K562 (cell line): ENCODE data around the gene URM1. TPM values are rescaled to one million over a fixed set of nuclear protein-coding genes. Genes with fewer than 3 reads are reported as not detected.

ENCODE experiments used
- ATAC-seq: fragments of 200-7000 bp; cut with Tn5 transposase; 3 replicates; pipeline ENCODE4 v1.9.1; 2020; ENCODE audit warnings: moderate library complexity
- BruUV-seq: library from RNA; stranded (reverse); fragments of 400-500 nt; replicated peaks from 2 replicates; lab custom pipeline; 2021; lab: Mats Ljungman, UMichigan
- CTCF ChIA-PET: fragments of 300-600 bp; formaldehyde crosslinking; extraction: SDS; loops from one replicate; lab custom pipeline; 2021; ENCODE audit warnings: low intra/inter-chr PET ratio; lab: Yijun Ruan, JAX
- POLR2A ChIA-PET: fragments of 300-600, 350-650 bp; sonication (Branson Sonifier 250); formaldehyde crosslinking; extraction: SDS; loops from one replicate; lab custom pipeline; 2021; ENCODE audit warnings: antibody characterized with exemption, inconsistent platforms; lab: Yijun Ruan, JAX
- DNase-seq, 4 experiments: peaks; one replicate each; pipeline versions ENCODE4 v3.0.0 to v3.0.0-alpha.2; 2011 to 2018; ENCODE audit warnings: low spot score in 3 of 4, mixed read lengths in 3 of 4; ENCODE audit errors: extremely low read depth in 1 of 4
- FAIRE-seq: peaks from 2 replicates; lab custom pipeline; 2011; peaks lifted over from hg19 to GRCh38; lab: Jason Lieb, UNC
- H2AFZ ChIP-seq: 2 replicates; pipeline ENCODE4 v1.6.0; 2011; ENCODE audit warnings: low read depth, low read length, control low read depth, inconsistent platforms
- H3K27ac ChIP-seq: fragments of 200-600 bp; 3 replicates; pipeline ENCODE4 v1.8.0; 2011; ENCODE audit warnings: low read depth, mild to moderate bottlenecking, control low read depth, inconsistent platforms, low read length, moderate library complexity, mixed read lengths; ENCODE audit errors: extremely low read depth
- H3K27me3 ChIP-seq, 2 experiments: fragments of 300-600 bp in 1 of 2; 2 replicates in 1 of 2; 3 replicates in 1 of 2; pipeline versions ENCODE4 v1.6.0 to v1.8.0; 2011; ENCODE audit warnings: inconsistent platforms in 2 of 2, low read length in 2 of 2, mild to moderate bottlenecking in 1 of 2, mixed read lengths in 1 of 2, moderate library complexity in 1 of 2; ENCODE audit not compliant: control insufficient read depth in 2 of 2, insufficient read depth in 2 of 2
- H3K36me3 ChIP-seq: fragments of 300-600 bp; 3 replicates; pipeline ENCODE4 v1.8.0; 2011; ENCODE audit warnings: mild to moderate bottlenecking, low read length, inconsistent platforms; ENCODE audit not compliant: control insufficient read depth, insufficient read depth
- H3K4me1 ChIP-seq, 2 experiments: fragments of 200-600 bp in 1 of 2; replicated peaks in 1 of 2; 2 replicates in 1 of 2; 3 replicates in 1 of 2; pipeline versions ENCODE4 v1.5.1 to v1.8.0; 2011; ENCODE audit warnings: inconsistent platforms in 2 of 2, low read length in 2 of 2, mild to moderate bottlenecking in 1 of 2, mixed read lengths in 1 of 2, moderate library complexity in 1 of 2; ENCODE audit not compliant: control insufficient read depth in 2 of 2, insufficient read depth in 2 of 2
- H3K4me2 ChIP-seq: 2 replicates; pipeline ENCODE4 v1.6.1; 2011; ENCODE audit warnings: low read length, control low read depth, inconsistent platforms, mixed read lengths; ENCODE audit not compliant: insufficient read depth
- H3K4me3 ChIP-seq: fragments of 200-600 bp; sonication (generic), shearing (Covaris generic); 2 replicates; pipeline ENCODE4 v1.5.1; 2016; ENCODE audit warnings: control low read depth, inconsistent platforms
- H3K79me2 ChIP-seq: fragments of 200-600 bp; 3 replicates; pipeline ENCODE4 v1.8.0; 2011; ENCODE audit warnings: low read length, inconsistent platforms; ENCODE audit not compliant: control insufficient read depth, insufficient read depth
- H3K9ac ChIP-seq, 2 experiments: 2 replicates each; pipeline versions ENCODE4 v1.6.0 to v1.6.1; 2011; ENCODE audit warnings: low read depth in 2 of 2, low read length in 2 of 2, control low read depth in 1 of 2, inconsistent platforms in 1 of 2, mild to moderate bottlenecking in 1 of 2, mixed read lengths in 1 of 2; ENCODE audit not compliant: insufficient read depth in 1 of 2
- H3K9me1 ChIP-seq: one replicate; pipeline ENCODE4 v1.6.0; 2011; ENCODE audit warnings: inconsistent platforms, mild to moderate bottlenecking, low read length, moderate library complexity; ENCODE audit not compliant: control insufficient read depth, insufficient read depth
- H3K9me3 ChIP-seq: replicated peaks from 2 replicates; pipeline ENCODE4 v1.5.1; 2011; ENCODE audit warnings: low read depth, low read length, inconsistent platforms; ENCODE audit not compliant: control insufficient read depth, insufficient read depth
- H4K20me1 ChIP-seq: replicated peaks from 2 replicates; pipeline ENCODE4 v1.6.1; 2011; ENCODE audit warnings: low read length, inconsistent platforms, mixed read lengths; ENCODE audit not compliant: control insufficient read depth, insufficient read depth
- BHLHE40 ChIP-seq: IDR thresholded peaks from 2 replicates; pipeline ENCODE4 v1.6.1; 2011; ENCODE audit warnings: low read length, improper control_type of control experiment
- ELF4 ChIP-seq: fragments of 450-650 bp; formaldehyde crosslinking; IDR thresholded peaks from 2 replicates; pipeline ENCODE4 v1.4.0; 2022; ENCODE audit warnings: missing genetic modification characterization
- HDAC1 ChIP-seq, 2 experiments: fragments of 450-650 bp; IDR thresholded peaks; 2 replicates each; pipeline ENCODE4 v1.6.1; 2016 to 2017; ENCODE audit warnings: inconsistent platforms in 1 of 2, mild to moderate bottlenecking in 1 of 2, moderate library complexity in 1 of 2
- HMG20B ChIP-seq: fragments of 250-450 bp; sonication (Bioruptor Pico); IDR thresholded peaks from 2 replicates; pipeline ENCODE4 v1.5.0; 2021; ENCODE audit warnings: mild to moderate bottlenecking
- ILF3 ChIP-seq: fragments of 450-650 bp; IDR thresholded peaks from 2 replicates; pipeline ENCODE4 v1.6.1; 2018; ENCODE audit warnings: antibody characterized with exemption, mild to moderate bottlenecking, moderate library complexity, borderline replicate concordance
- KAT7 ChIP-seq: sonication (generic); formaldehyde crosslinking; IDR thresholded peaks from 2 replicates; pipeline ENCODE4 v1.8.0; 2022; ENCODE audit warnings: missing genetic modification reagents, mild to moderate bottlenecking, borderline replicate concordance
- NELFE ChIP-seq: IDR thresholded peaks from 2 replicates; pipeline ENCODE4 v1.6.1; 2011; ENCODE audit warnings: mild to moderate bottlenecking; ENCODE audit not compliant: insufficient read depth, insufficient read length
- POLR2AphosphoS5 ChIP-seq: IDR thresholded peaks from 2 replicates; pipeline ENCODE4 v1.6.1; 2011; ENCODE audit warnings: mild to moderate bottlenecking, low read depth, low read length, moderate library complexity; ENCODE audit not compliant: control insufficient read depth, insufficient read depth
- SAP30 ChIP-seq: fragments of 200-600 bp; sonication (generic); IDR thresholded peaks from 2 replicates; pipeline ENCODE4 v1.6.1; 2012; ENCODE audit warnings: borderline replicate concordance, low read depth, mild to moderate bottlenecking, moderate library complexity, low read length, control low read depth, inconsistent platforms; ENCODE audit not compliant: insufficient read depth, poor library complexity, severe bottlenecking
- SMARCC2 ChIP-seq: fragments of 450-650 bp; IDR thresholded peaks from 2 replicates; pipeline ENCODE4 v1.6.1; 2017; ENCODE audit warnings: antibody characterized with exemption, moderate library complexity, mild to moderate bottlenecking, low read depth
- SRSF1 ChIP-seq: fragments of 200-400 bp; formaldehyde crosslinking; IDR thresholded peaks from 2 replicates; pipeline ENCODE4 v1.6.1; 2017; ENCODE audit warnings: mild to moderate bottlenecking, low read depth, low read length, moderate library complexity
- ZNF134 ChIP-seq: fragments of 250-450 bp; sonication (Bioruptor Pico); conservative IDR thresholded peaks from 2 replicates; pipeline ENCODE4 v1.4.0; 2020
- ZNF699 ChIP-seq: fragments of 250-450 bp; sonication (Bioruptor Pico); IDR thresholded peaks from 2 replicates; pipeline ENCODE4 v1.8.0; 2021; ENCODE audit warnings: mild to moderate bottlenecking, moderate library complexity; ENCODE audit not compliant: insufficient replicate concordance
- ZNF707 ChIP-seq: fragments of 250-450 bp; sonication (Bioruptor Pico); conservative IDR thresholded peaks from 2 replicates; pipeline ENCODE4 v1.8.0; 2022; ENCODE audit warnings: inconsistent platforms, mild to moderate bottlenecking, moderate library complexity
- WGBS: fragments of 100-300 bp; shearing (Covaris generic); methylation state at CpG from one replicate; pipeline ENCODE4 v1.1.6; 2016; ENCODE audit warnings: low coverage, mixed read lengths; ENCODE audit not compliant: insufficient coverage; ENCODE audit errors: missing lambda C conversion rate; 5-methylcytosine and 5-hydroxymethylcytosine counted together
- in situ Hi-C: fragments of 300-500 bp; cut with MboI; formaldehyde crosslinking; loops from 4 replicates; pipeline ENCODE4 v1.15.0; 2018; ENCODE audit warnings: inconsistent platforms, mixed read lengths
- intact Hi-C: fragments of 100-400 bp; cut with micrococcal nuclease; formaldehyde crosslinking; loops from 2 replicates; pipeline ENCODE4 v1.14.2; 2022
- polyA plus RNA-seq, 8 experiments: library from polyadenylated mRNA; depleted of rRNA in 4 of 8; stranded (reverse) in 5 of 8; unstranded in 3 of 8; fragments of >200 nt; fragmentation: Nextera tagmentation in 2 of 8; fragmentation: Illumina TruSeq in 1 of 8; extraction: Ambion mirVana in 2 of 8; extraction: Trizol in 1 of 8; gene quantifications; 2 replicates each; pipeline versions ENCODE4 v1.2.1 to v1.2.3, GENCODE V29; 2011 to 2014; ENCODE audit warnings: inconsistent platforms in 1 of 8, missing spikeins in 1 of 8
- total RNA-seq, 7 experiments: library from RNA; depleted of rRNA in 6 of 7; stranded (reverse); fragments of >200 nt in 6 of 7; fragmentation: Illumina TruSeq in 2 of 7; extraction: Trizol in 2 of 7; gene quantifications; 2 replicates each; pipeline versions ENCODE4 v1.2.1 to v1.2.3, GENCODE V29; 2011 to 2021; ENCODE audit warnings: low replicate concordance in 1 of 7
- TF ChIP-seq, protein P1 (sequence below): IDR thresholded peaks from 2 replicates; pipeline ENCODE4 v1.6.1; 2014; ENCODE audit warnings: antibody characterized with exemption

Gene URM1
- total and polyA plus RNA-seq, 9 of the 15 experiments (the other 6 are each of a cell fraction or from before 2014, with no cell fraction given) = 10.1 to 88.9 (median 53.3) TPM

DNA sequence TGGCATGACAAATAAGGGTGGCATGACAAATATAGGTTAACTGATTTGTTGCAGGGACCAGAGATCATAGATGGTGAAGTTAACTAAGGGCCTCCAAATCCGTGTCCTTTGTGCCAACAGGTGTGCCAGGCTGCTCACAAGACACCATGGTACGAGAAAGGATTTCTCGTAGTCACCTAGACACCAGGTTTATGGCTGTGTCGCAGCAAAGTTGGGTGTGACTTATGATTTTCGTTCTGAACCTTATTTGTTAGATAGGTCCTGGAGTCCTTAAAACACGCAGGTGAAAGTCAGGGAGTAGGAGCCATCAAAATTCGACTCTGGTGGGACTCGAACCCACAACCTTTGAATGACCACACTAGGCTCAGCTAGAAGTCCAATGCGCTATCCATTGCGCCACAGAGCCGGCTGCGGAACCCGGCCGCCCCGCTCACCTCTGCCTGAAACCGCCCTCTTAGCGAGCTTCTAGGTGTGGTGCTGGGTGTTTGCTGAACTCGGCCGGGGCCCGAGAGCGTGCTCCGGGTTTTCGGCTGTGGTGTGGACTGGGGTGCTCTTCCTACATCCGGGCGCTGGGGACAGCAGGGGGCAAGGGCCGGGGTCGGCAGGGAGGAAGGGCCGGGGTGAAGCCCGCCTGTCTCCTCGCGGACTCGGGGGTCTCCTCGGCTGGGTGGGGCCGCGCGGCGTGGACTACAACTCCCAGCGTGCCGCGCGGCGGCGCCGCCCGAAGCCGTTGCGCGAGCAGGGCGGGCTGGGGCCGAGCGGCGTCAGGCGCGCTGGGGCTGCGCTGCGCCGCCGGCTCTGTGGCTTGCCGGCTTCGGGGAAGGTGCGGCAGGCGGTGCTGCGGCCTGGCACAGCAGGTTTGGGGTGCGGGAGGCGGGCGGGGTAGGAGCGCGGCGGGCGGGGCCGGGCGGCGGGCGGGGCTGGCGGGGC, 31.1 kb upstream of the URM1 start, which contains the start of gene SLC27A4 (continued):
- TF ChIP-seq HMG20B (no peak), NELFE (no peak), BHLHE40 (peak; percentile 88), POLR2AphosphoS5 (peak; percentile 57; the same call in 1 of the 2 replicates), ELF4 (CRISPR knock-in tag) (peak; percentile 1; the same call in 1 of the 2 replicates), ZNF699 (no peak)

DNA sequence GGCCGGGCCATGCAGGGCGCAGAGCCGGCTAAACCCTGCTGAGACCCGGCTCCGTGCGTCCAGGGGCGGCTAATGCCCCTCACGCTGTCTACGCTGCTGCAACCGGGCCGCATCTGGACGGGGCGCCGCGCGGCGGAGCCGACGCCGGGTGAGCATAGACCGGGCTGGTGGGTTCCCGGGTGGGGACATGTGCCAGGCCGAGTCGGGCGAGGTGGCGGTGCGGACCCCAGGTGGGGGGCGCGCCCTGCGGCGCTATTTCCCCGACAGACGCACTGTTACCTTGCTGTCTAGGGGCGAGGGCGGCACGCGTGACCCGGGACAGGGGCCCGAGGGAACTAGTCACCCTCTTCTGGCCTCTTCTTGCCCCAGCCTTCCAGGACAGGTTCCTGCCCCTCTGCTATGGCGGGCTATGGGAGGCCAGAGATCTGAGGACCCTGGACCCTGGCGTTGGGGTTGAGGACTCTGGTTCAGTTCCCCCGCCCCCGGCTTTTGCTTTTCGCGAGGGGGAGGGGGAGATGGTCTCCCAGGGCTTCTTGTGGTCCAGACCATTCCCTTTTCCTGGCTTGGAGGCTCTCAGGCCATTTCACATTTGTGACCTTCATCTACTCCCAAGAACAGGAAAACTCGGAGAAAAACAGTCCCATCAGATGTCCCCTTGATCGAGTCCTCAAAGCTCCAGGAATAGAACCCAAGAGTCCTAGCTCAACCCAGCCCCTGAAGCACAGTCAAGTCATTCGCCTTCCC, 30.3 kb upstream of the URM1 start:
- WGBS = 1% methylated on average over 47 of the region's 48 CpGs
- Histone ChIP-seq H3K9me1 (no peaks in the 10 kb centered on the region), H3K9ac (peak overlapping the region; percentile 62 to 99), H3K4me3 (peak overlapping the region; percentile 52), H3K36me3 (peaks cover 58% of the 10 kb centered on the region), H4K20me1 (no peaks in the 10 kb centered on the region), H2AFZ (peak overlapping the region; percentile 64), H3K9me3 (no peaks in the 10 kb centered on the region), H3K4me1 (peaks cover 10 to 19% of the 10 kb centered on the region in 2 experiments; a peak in 4 of 5 replicates), H3K4me2 (peak overlapping the region; percentile 83), H3K27me3 (no peaks in the 10 kb centered on the region), H3K27ac (peak overlapping the region; percentile 62), H3K79me2 (peaks cover 17% of the 10 kb centered on the region)
- BruUV-seq = no TSS peak
- ATAC-seq = peak; percentile 71
- in situ Hi-C loops = loop anchor here (5.0 kb wide), 1 partner anchor 356 kb away; no protein-coding TSS in a partner anchor
- intact Hi-C loops = loop anchor here (1.0 to 10.0 kb wide), 6 partner anchors 46 to 1449 kb away; no protein-coding TSS in a partner anchor
- ChIA-PET CTCF (interaction anchor here (0.6 to 2.2 kb wide), 5 partner anchors 35 to 138 kb away, joined by 3 to 9 read pairs (median 4); partner anchors contain the start of gene DNM1), POLR2A (interaction anchor here (0.6 to 1.5 kb wide), 18 partner anchors 9 to 1545 kb away, joined by 3 to 12 read pairs (median 3); partner anchors contain the start of genes PKN3 and URM1)
- peak in 2 of 4 experiments; percentile 54 to 63 for DNase-seq
- no peak for FAIRE-seq
- TF ChIP-seq, protein P1, sequence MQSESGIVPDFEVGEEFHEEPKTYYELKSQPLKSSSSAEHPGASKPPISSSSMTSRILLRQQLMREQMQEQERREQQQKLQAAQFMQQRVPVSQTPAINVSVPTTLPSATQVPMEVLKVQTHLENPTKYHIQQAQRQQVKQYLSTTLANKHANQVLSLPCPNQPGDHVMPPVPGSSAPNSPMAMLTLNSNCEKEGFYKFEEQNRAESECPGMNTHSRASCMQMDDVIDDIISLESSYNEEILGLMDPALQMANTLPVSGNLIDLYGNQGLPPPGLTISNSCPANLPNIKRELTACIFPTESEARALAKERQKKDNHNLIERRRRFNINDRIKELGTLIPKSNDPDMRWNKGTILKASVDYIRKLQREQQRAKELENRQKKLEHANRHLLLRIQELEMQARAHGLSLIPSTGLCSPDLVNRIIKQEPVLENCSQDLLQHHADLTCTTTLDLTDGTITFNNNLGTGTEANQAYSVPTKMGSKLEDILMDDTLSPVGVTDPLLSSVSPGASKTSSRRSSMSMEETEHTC = 0 out of 2 replicates have a peak, but pooled peaks have one; percentile 17
- TF ChIP-seq SRSF1 = no peak
- no peak for TF ChIP-seq ZNF134 (CRISPR knock-in tag)
- TF ChIP-seq ZNF707 (CRISPR knock-in tag) = 0 out of 2 replicates have a peak, but pooled peaks have one; percentile 44
- no peak for TF ChIP-seq ILF3
- TF ChIP-seq SMARCC2 = no peak
- peak; percentile 31 for TF ChIP-seq SAP30
- TF ChIP-seq KAT7 (CRISPR knock-in tag) = no peak
- peak in 1 of 2 experiments; percentile 60; a peak in 2 of 4 replicates for TF ChIP-seq HDAC1 (IDR thresholded peaks at IDR 0.05)
